HepG2 (cell line): ENCODE data around the gene AP2A2. TPM values are rescaled to one million over a fixed set of nuclear protein-coding genes. Genes with fewer than 3 reads are reported as not detected.
A peak's percentile ranks its signal among the peaks of the same experiment; 100 is the strongest.

Source experiments
- CENPT ChIP-seq: sonication (generic); formaldehyde crosslinking; IDR thresholded peaks from 2 replicates; pipeline ENCODE4 v1.8.0; 2022; ENCODE audit warnings: low read depth, mild to moderate bottlenecking, moderate library complexity, missing genetic modification reagents
- DR1 ChIP-seq: sonication (generic); formaldehyde crosslinking; IDR thresholded peaks from 2 replicates; pipeline ENCODE4 v1.8.0; 2021; ENCODE audit warnings: mild to moderate bottlenecking, missing genetic modification reagents, inconsistent platforms
- FOXM1 ChIP-seq: sonication (generic); formaldehyde crosslinking; IDR thresholded peaks from 2 replicates; pipeline ENCODE4 v1.5.0; 2020; ENCODE audit warnings: missing genetic modification reagents
- HDAC2 ChIP-seq: sonication (generic); formaldehyde crosslinking; IDR thresholded peaks from 2 replicates; pipeline ENCODE4 v1.4.0; 2020; ENCODE audit warnings: missing genetic modification reagents
- HNF4G ChIP-seq, 2 experiments: sonication (generic) in 1 of 2; formaldehyde crosslinking in 1 of 2; IDR thresholded peaks; 2 replicates each; pipeline versions ENCODE4 v1.4.0 to v1.6.1; 2011 to 2020; ENCODE audit warnings: borderline replicate concordance in 2 of 2, low read depth in 2 of 2, mild to moderate bottlenecking in 2 of 2, low read length in 1 of 2, missing genetic modification reagents in 1 of 2, moderate library complexity in 1 of 2
- HNRNPK ChIP-seq: fragments of 200-400 bp; formaldehyde crosslinking; IDR thresholded peaks from 2 replicates; pipeline ENCODE4 v1.6.1; 2018; ENCODE audit warnings: low read length, low read depth, moderate library complexity, mild to moderate bottlenecking; ENCODE audit not compliant: poor library complexity, severe bottlenecking
- IRX3 ChIP-seq: sonication (generic); formaldehyde crosslinking; IDR thresholded peaks from 2 replicates; pipeline ENCODE4 v1.8.1; 2023; ENCODE audit warnings: mild to moderate bottlenecking, low read depth, missing genetic modification reagents, borderline replicate concordance
- MBD4 ChIP-seq: IDR thresholded peaks from 2 replicates; pipeline ENCODE4 v1.6.1; 2012; ENCODE audit warnings: low read length, inconsistent platforms, borderline replicate concordance
- MTA1 ChIP-seq: sonication (generic); formaldehyde crosslinking; IDR thresholded peaks from 2 replicates; pipeline ENCODE4 v1.4.0; 2020; ENCODE audit warnings: missing genetic modification reagents, mild to moderate bottlenecking, borderline replicate concordance
- SP2 ChIP-seq: sonication (generic); formaldehyde crosslinking; IDR thresholded peaks from 2 replicates; pipeline ENCODE4 v1.5.1; 2020; ENCODE audit warnings: mild to moderate bottlenecking, missing genetic modification reagents
- SUZ12 ChIP-seq: fragments of 150-350 bp; IDR thresholded peaks from 2 replicates; pipeline ENCODE4 v1.6.1; 2014; ENCODE audit warnings: low read depth, low read length
- THYN1 ChIP-seq: sonication (generic); formaldehyde crosslinking; IDR thresholded peaks from 2 replicates; pipeline ENCODE4 v1.8.1; 2023; ENCODE audit warnings: low read depth, mild to moderate bottlenecking, moderate library complexity, missing genetic modification reagents, borderline replicate concordance
- YY1 ChIP-seq: IDR thresholded peaks from 2 replicates; pipeline ENCODE4 v1.6.1; 2011; ENCODE audit warnings: low read length, low read depth, moderate library complexity, mild to moderate bottlenecking; ENCODE audit not compliant: insufficient read depth, insufficient replicate concordance
- ZFP62 ChIP-seq: sonication (generic); formaldehyde crosslinking; IDR thresholded peaks from 2 replicates; pipeline ENCODE4 v1.4.0; 2020; ENCODE audit warnings: missing genetic modification reagents
- ZIK1 ChIP-seq: sonication (generic); formaldehyde crosslinking; IDR thresholded peaks from 2 replicates; pipeline ENCODE4 v1.5.0; 2020; ENCODE audit warnings: mild to moderate bottlenecking, low read depth, missing genetic modification reagents, borderline replicate concordance
- ZNF24 ChIP-seq: fragments of 450-650 bp; IDR thresholded peaks from 2 replicates; pipeline ENCODE4 v1.6.1; 2017; ENCODE audit warnings: antibody characterized with exemption, mild to moderate bottlenecking
- ZNF557 ChIP-seq: sonication (generic); formaldehyde crosslinking; IDR thresholded peaks from 2 replicates; pipeline ENCODE4 v1.4.0; 2020; ENCODE audit warnings: missing genetic modification reagents
- polyA plus RNA-seq, 8 experiments: library from polyadenylated mRNA; depleted of rRNA in 3 of 8; stranded (reverse) in 7 of 8; unstranded in 1 of 8; fragments of >200 nt; fragmentation: Illumina TruSeq in 4 of 8; extraction: Trizol in 4 of 8; gene quantifications; 2 replicates each; pipeline versions ENCODE4 v1.2.1 to v1.2.3, GENCODE V29; 2011 to 2016; ENCODE audit warnings: low read depth in 4 of 8, missing spikeins in 1 of 8, mixed read lengths in 1 of 8; ENCODE audit not compliant: insufficient read depth in 1 of 8
- total RNA-seq, 5 experiments: library from RNA; depleted of rRNA; stranded (reverse); fragments of >200 nt; fragmentation: Illumina TruSeq; extraction: Trizol; gene quantifications; 2 replicates each; pipeline ENCODE4 v1.2.3, GENCODE V29; 2016; ENCODE audit warnings: low read depth in 1 of 5
- TF ChIP-seq, protein P1 (sequence below): sonication (generic); formaldehyde crosslinking; IDR thresholded peaks from 2 replicates; pipeline ENCODE4 v1.4.0; 2020; ENCODE audit warnings: missing genetic modification reagents; ENCODE audit errors: not compliant biosample characterization
- TF ChIP-seq, protein P2 (sequence below): sonication (generic); formaldehyde crosslinking; IDR thresholded peaks from 2 replicates; pipeline ENCODE4 v1.8.1; 2023; ENCODE audit warnings: mild to moderate bottlenecking, missing genetic modification reagents
- TF ChIP-seq, protein P3 (sequence below): sonication (generic); formaldehyde crosslinking; IDR thresholded peaks from 2 replicates; pipeline ENCODE4 v1.4.0; 2020; ENCODE audit warnings: missing genetic modification reagents

The AP2A2 gene
- total and polyA plus RNA-seq, 2 of the 13 experiments (the other 11 are each of a cell fraction or from before 2014, with no cell fraction given), result 25.7 to 75.7 TPM

DNA sequence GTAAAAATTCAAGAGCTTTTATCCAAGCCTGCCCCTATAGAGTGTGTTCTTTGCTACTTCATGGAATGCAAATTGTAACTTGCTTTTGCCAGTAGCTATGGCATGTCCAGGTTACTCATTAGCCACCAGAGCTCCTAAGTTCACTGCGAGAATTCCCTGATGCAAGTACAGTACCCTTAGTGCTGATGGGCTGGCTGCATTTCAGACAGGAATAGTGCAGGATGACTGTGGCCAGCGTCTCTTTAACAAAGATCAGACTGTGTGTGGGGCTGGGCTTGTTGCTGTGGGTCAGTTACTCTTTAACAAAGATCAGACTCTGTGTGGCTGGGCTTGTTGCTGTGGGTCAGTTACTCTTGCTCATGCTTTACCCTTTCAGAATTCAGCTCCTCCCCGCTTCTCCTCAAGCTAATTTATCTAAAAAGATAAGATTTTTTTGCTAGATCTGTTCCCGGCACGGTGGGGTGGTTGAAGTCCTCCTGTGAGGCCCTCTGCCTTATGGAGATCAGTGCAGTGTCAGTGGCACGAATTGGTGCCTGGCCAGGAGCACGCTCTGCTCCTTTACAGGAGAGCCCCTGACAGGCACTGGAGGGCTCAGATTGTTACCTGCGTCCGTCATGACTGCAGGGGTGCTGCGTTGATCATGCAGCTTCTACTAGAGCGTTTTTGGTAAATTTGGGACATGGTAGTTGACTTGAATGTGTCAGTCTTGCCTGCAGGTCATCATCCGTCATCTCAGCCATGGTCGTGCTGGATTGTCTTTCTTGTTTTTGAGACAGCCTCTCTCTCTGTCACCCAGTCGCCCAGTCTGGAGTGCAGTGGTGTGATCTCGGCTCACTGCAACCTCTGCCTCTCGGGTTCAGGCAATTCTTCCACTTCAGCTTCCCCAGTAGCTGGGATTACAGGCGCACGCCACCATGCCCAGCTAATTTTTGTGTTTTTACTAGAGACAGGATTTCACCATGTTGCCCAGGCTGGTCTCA lies 27.0 kb downstream of the AP2A2 start (continued):
- TF ChIP-seq HNF4G (IDR thresholded peaks at IDR 0.05; ENCODE audit: borderline replicate concordance, low read depth, low read length) (peak; percentile 31; the same call in 1 of the 2 replicates), HNF4G (CRISPR knock-in tag; IDR thresholded peaks at IDR 0.05; ENCODE audit: borderline replicate concordance, low read depth) (peak; percentile 19; the same call in 1 of the 2 replicates), HNRNPK (no peak), ZIK1 (CRISPR knock-in tag) (no peak), DR1 (peak; percentile 75), IRX3 (no peak), THYN1 (no peak), ZNF24 (no peak), SUZ12 (no peak), YY1 (no peak), SP2 (CRISPR knock-in tag) (no peak), HDAC2 (peak; percentile 81), MBD4 (no peak), CENPT (CRISPR knock-in tag) (no peak), FOXM1 (CRISPR knock-in tag) (no peak), ZNF557 (CRISPR knock-in tag) (no peak), MTA1 (CRISPR knock-in tag) (no peak; the same call in 1 of the 2 replicates), ZFP62 (CRISPR knock-in tag) (no peak)
- TF ChIP-seq, protein P1, sequence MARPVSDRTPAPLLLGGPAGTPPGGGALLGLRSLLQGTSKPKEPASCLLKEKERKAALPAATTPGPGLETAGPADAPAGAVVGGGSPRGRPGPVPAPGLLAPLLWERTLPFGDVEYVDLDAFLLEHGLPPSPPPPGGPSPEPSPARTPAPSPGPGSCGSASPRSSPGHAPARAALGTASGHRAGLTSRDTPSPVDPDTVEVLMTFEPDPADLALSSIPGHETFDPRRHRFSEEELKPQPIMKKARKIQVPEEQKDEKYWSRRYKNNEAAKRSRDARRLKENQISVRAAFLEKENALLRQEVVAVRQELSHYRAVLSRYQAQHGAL (CRISPR knock-in tag), result no peak
- TF ChIP-seq, protein P2, sequence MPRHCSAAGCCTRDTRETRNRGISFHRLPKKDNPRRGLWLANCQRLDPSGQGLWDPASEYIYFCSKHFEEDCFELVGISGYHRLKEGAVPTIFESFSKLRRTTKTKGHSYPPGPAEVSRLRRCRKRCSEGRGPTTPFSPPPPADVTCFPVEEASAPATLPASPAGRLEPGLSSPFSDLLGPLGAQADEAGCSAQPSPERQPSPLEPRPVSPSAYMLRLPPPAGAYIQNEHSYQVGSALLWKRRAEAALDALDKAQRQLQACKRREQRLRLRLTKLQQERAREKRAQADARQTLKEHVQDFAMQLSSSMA (CRISPR knock-in tag), result no peak; the same call in 1 of the 2 replicates
- TF ChIP-seq, protein P3, sequence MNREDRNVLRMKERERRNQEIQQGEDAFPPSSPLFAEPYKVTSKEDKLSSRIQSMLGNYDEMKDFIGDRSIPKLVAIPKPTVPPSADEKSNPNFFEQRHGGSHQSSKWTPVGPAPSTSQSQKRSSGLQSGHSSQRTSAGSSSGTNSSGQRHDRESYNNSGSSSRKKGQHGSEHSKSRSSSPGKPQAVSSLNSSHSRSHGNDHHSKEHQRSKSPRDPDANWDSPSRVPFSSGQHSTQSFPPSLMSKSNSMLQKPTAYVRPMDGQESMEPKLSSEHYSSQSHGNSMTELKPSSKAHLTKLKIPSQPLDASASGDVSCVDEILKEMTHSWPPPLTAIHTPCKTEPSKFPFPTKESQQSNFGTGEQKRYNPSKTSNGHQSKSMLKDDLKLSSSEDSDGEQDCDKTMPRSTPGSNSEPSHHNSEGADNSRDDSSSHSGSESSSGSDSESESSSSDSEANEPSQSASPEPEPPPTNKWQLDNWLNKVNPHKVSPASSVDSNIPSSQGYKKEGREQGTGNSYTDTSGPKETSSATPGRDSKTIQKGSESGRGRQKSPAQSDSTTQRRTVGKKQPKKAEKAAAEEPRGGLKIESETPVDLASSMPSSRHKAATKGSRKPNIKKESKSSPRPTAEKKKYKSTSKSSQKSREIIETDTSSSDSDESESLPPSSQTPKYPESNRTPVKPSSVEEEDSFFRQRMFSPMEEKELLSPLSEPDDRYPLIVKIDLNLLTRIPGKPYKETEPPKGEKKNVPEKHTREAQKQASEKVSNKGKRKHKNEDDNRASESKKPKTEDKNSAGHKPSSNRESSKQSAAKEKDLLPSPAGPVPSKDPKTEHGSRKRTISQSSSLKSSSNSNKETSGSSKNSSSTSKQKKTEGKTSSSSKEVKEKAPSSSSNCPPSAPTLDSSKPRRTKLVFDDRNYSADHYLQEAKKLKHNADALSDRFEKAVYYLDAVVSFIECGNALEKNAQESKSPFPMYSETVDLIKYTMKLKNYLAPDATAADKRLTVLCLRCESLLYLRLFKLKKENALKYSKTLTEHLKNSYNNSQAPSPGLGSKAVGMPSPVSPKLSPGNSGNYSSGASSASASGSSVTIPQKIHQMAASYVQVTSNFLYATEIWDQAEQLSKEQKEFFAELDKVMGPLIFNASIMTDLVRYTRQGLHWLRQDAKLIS (CRISPR knock-in tag), result no peak; the same call in 1 of the 2 replicates
